Activated CD4-positive, alpha-beta T cell treated with anti-CD3 and anti-CD28 coated beads, Interleukin-10, Interleukin-2, amounts not matched to agents 100 ng/mL and 50 ng/mL, durations not matched to agents 16 hours and 8 hours (primary cell): ENCODE data around the gene ATP11C.
A peak's percentile ranks its signal among the peaks of the same experiment; 100 is the strongest.
"Not testable (repeated sequence)": the region's sequence is repeated elsewhere in the genome, so short reads cannot be mapped to it uniquely, and the experiment has no call there.

ENCODE experiments used
- DNase-seq: peaks from one replicate; pipeline ENCODE4 v3.0.0-alpha.2; 2020

The ATP11C gene

GRCh38 chrX:139850968-139851367, 81.9 kb downstream of the ATP11C start:
- no peak for DNase-seq

GRCh38 chrX:139844884-139845283, 88.0 kb downstream of the ATP11C start:
- no peak for DNase-seq

- DNase-seq: no peak
Observed at GRCh38 chrX:139844163-139844562, 88.7 kb downstream of the ATP11C start.

- DNase-seq: no peak
Observed at GRCh38 chrX:139842326-139843185, 90.3 kb downstream of the ATP11C start.

GRCh38 chrX:139836335-139836734, 96.5 kb downstream of the ATP11C start:
- DNase-seq: not testable (repeated sequence)

- no peak for DNase-seq
Observed at GRCh38 chrX:139834879-139835278, 98.0 kb downstream of the ATP11C start.

GRCh38 chrX:139832718-139833309, 100.0 kb downstream of the ATP11C start:
- no peak for DNase-seq

GRCh38 chrX:139831675-139832456, 101.0 kb downstream of the ATP11C start:
- no peak for DNase-seq

- DNase-seq: no peak
Observed at GRCh38 chrX:139831017-139831416, 101.8 kb downstream of the ATP11C start.

GRCh38 chrX:139828830-139829229, 104.0 kb downstream of the ATP11C start:
- no peak for DNase-seq

- no peak for DNase-seq
Observed at GRCh38 chrX:139828033-139828432, 104.8 kb downstream of the ATP11C start.

- DNase-seq: no peak
Observed at GRCh38 chrX:139826065-139827044, 106.5 kb downstream of the ATP11C start.

GRCh38 chrX:139825618-139826017, 107.2 kb downstream of the ATP11C start:
- DNase-seq: no peak

- no peak for DNase-seq
Observed at GRCh38 chrX:139823806-139824205, 109.0 kb downstream of the ATP11C start.

GRCh38 chrX:139820358-139820984, 112.4 kb downstream of the ATP11C start:
- DNase-seq: peak; percentile 4

GRCh38 chrX:139816204-139816603, 116.6 kb downstream of the ATP11C start:
- no peak for DNase-seq

GRCh38 chrX:139815771-139816170, 117.1 kb downstream of the ATP11C start:
- no peak for DNase-seq

- DNase-seq: no peak
Observed at GRCh38 chrX:139811942-139812629, 120.8 kb downstream of the ATP11C start.

GRCh38 chrX:139804482-139804881, 128.4 kb downstream of the ATP11C start:
- no peak for DNase-seq

- DNase-seq: no peak
Observed at GRCh38 chrX:139803224-139803623, 129.6 kb downstream of the ATP11C start.

- DNase-seq: no peak
Observed at GRCh38 chrX:139802048-139802447, 130.8 kb downstream of the ATP11C start.
